ENCODE data around the gene PDZD2. TPM values are rescaled to one million over a fixed set of nuclear protein-coding genes. Genes with fewer than 3 reads are reported as not detected.

Gene PDZD2
- total and polyA plus RNA-seq, 2 donors (not counting 3 experiments of a cell fraction or from before 2014, with no cell fraction given) = 0.66 to 6.9 TPM

GRCh38 chr5:31939151-31939550, 300.2 kb downstream of the PDZD2 start:
- POLR2A ChIA-PET = no interaction called here
- dilution Hi-C loops (cut with MboI; ENCODE audit: extremely low pct_ligation_motif_present, low sequenced_read_pairs) (no loop called here), intact Hi-C loops (cut with micrococcal nuclease) (no loop called here)
- no peaks in the 10 kb centered on the region for H3K9me3 ChIP-seq (replicated peaks; ENCODE audit: control insufficient read depth, insufficient read depth, low read length)
- H3K4me2 ChIP-seq (ENCODE audit: insufficient read depth, low read length) = no peak overlapping the region
- CTCF ChIA-PET = no interaction called here
- no peak overlapping the region for H2AFZ ChIP-seq (ENCODE audit: low read depth, low read length)
- H3K79me2 ChIP-seq (ENCODE audit: control insufficient read depth, insufficient read depth, low read length) = no peaks in the 10 kb centered on the region
- no peak overlapping the region for H3K9ac ChIP-seq (replicated peaks; ENCODE audit: extremely low read depth, insufficient read depth, low read length)
- no TSS peak for BruUV-seq (replicated peaks)
- H3K36me3 ChIP-seq (ENCODE audit: control insufficient read depth in 2 of 2, extremely low read depth in 1 of 2, insufficient read depth in 2 of 2, low read length in 2 of 2) = no peaks in the 10 kb centered on the region
- DNase-seq (ENCODE audit: low read depth, low spot score) (no peak), FAIRE-seq (no peak)
- no peak overlapping the region for H3K27ac ChIP-seq (ENCODE audit: insufficient read depth, low read depth, low read length)
- no peak for TF ChIP-seq POLR2A (IDR thresholded peaks at IDR 0.05; ENCODE audit: low read depth, low read length)
- TF ChIP-seq MYC (IDR thresholded peaks at IDR 0.05; ENCODE audit: low read depth, low read length) = no peak
- no peak for TF ChIP-seq FOS (IDR thresholded peaks at IDR 0.05; ENCODE audit: borderline replicate concordance, insufficient read depth, low read length)
- no peak for TF ChIP-seq JUN (IDR thresholded peaks at IDR 0.05; ENCODE audit: borderline replicate concordance, insufficient read depth, insufficient read length, low read depth)
- TF ChIP-seq POLR2AphosphoS5 (IDR thresholded peaks at IDR 0.05; ENCODE audit: insufficient read depth, low read depth, low read length) = no peak
- TF ChIP-seq GATA2 (IDR thresholded peaks at IDR 0.05; ENCODE audit: insufficient read depth, insufficient read length, low read depth, low read length) = no peak
- no peak for TF ChIP-seq EZH2 (IDR thresholded peaks at IDR 0.05; ENCODE audit: borderline replicate concordance, low read depth, low read length, severe bottlenecking)
- no peak for TF ChIP-seq CTCF (IDR thresholded peaks at IDR 0.05; ENCODE audit: extremely low read depth in 1 of 2, insufficient read depth in 1 of 2, low read depth in 1 of 2, low read length in 2 of 2)
- no peak for TF ChIP-seq MAX (IDR thresholded peaks at IDR 0.05; ENCODE audit: insufficient read depth, insufficient read length)
- no peaks in the 10 kb centered on the region for H3K9me1 ChIP-seq (replicated peaks; ENCODE audit: control insufficient read depth, extremely low read depth, insufficient read depth, low read length)
- no peaks in the 10 kb centered on the region for H4K20me1 ChIP-seq (replicated peaks; ENCODE audit: control insufficient read depth, extremely low read depth, insufficient read depth, low read length)
- no peaks in the 10 kb centered on the region for H3K4me1 ChIP-seq (ENCODE audit: control insufficient read depth, extremely low read depth, insufficient read depth, low read length)
- no peaks in the 10 kb centered on the region for H3K27me3 ChIP-seq (ENCODE audit: control insufficient read depth in 2 of 2, insufficient read depth in 2 of 2, low read length in 2 of 2)
- H3K4me3 ChIP-seq (replicated peaks in 1 of 3; ENCODE audit: insufficient read depth in 1 of 3, low read depth in 1 of 3, low read length in 3 of 3) = no peak overlapping the region

Measured in endothelial cell of umbilical vein (primary cell).